Measurements from ENCODE around the gene DCBLD2. TPM values are rescaled to one million over a fixed set of nuclear protein-coding genes. Genes with fewer than 3 reads are reported as not detected.

DCBLD2 gene
- total RNA-seq, 1 experiment from 2014 or later, result 70.2 TPM

DNA sequence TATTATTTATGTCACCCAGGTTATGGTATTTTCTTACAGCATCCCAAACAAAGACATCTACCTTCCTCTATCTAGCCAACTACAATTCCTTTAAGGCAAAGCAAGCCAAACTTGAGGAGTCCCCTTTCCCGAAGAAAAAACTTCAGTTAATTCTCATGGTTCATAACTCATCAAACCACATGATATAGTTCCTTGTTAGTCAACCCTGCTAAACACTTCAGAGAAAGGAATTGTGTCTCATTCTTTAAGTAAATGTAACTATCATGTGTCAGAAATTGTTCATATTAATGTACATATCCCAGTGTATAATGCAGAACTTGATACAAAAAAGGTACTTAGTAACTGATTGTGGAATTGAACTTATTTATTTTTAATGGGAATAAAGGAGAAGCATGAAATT is 93.9 kb downstream of the DCBLD2 start:
- H3K4me3 ChIP-seq, result no peak overlapping the region
- peaks cover 85% of the 10 kb centered on the region for H3K36me3 ChIP-seq
- H3K9me3 ChIP-seq (replicated peaks), result no peaks in the 10 kb centered on the region
- DNase-seq (ENCODE audit: low read depth in 1 of 2, low spot score in 2 of 2), result no peak
- no peak overlapping the region for H3K27ac ChIP-seq
- H3K4me1 ChIP-seq (replicated peaks), result no peaks in the 10 kb centered on the region
- no peaks in the 10 kb centered on the region for H3K27me3 ChIP-seq (replicated peaks)

DNA sequence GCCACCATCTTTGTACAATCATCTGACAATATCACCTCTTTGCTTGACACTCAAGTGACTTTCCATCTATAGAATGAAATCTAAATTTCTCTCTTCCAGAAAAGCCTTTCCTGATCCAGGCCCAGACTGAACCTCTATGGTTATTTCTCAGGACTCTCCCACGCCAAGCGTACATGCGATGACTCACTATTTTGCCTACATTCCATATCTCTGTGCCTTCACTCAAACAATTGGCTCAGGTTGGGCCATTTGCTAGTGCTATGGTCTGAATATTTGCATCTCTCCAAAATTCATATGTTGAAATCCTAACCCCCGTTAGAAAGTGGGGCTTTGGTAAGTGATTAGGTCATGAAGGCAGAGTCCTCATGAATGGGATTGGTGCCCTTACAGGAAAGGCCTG is 94.5 kb downstream of the DCBLD2 start:
- H3K9me3 ChIP-seq (replicated peaks), result no peaks in the 10 kb centered on the region
- no peak overlapping the region for H3K4me3 ChIP-seq
- no peaks in the 10 kb centered on the region for H3K27me3 ChIP-seq (replicated peaks)
- DNase-seq (ENCODE audit: low read depth in 1 of 2, low spot score in 2 of 2), result no peak
- H3K27ac ChIP-seq, result no peak overlapping the region
- H3K4me1 ChIP-seq (replicated peaks), result no peaks in the 10 kb centered on the region
- H3K36me3 ChIP-seq, result peaks cover 83% of the 10 kb centered on the region

DNA sequence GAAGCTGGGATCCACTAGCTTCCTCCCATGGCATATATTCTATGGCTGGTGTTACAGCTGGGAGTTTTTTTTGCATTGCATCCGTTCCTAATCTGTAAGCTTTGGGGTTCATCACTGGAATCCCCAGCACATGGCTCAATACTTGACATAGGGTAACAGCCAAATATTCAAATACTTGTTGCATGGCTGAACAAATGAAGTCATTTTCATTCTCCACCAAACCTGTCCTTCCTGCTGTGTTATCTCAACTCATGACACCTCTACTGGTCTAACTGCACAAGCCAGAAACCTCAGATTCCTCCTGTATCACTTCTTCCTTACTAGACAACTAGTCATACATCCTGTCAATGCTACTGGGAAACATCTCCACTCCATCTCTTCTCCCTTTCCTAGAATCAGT is 95.0 kb downstream of the DCBLD2 start:
- Histone ChIP-seq H3K4me3 (no peak overlapping the region), H3K27ac (no peak overlapping the region), H3K4me1 (replicated peaks) (no peaks in the 10 kb centered on the region), H3K27me3 (replicated peaks) (no peaks in the 10 kb centered on the region), H3K36me3 (peaks cover 80% of the 10 kb centered on the region), H3K9me3 (replicated peaks) (no peaks in the 10 kb centered on the region)
- no peak for DNase-seq (ENCODE audit: low read depth in 1 of 2, low spot score in 2 of 2)

DNA sequence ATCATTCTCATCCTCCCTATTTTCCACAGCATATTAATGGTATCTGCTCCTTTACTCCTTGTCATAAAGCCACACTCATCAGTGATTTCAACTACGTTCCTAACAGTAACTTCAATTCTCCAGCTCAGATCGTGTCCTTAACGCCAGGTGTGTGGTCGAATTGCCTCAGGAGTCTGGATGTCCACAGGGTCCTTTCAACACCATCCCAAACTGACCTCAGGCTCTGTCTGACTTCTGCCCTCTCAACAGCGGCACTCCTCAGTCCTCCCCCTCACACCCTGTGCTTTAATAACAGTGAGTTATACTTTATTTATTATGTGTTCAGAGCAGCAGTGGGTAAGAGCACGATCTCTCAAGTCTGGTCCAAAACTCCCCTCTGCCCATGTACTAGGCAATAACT is 95.9 kb downstream of the DCBLD2 start:
- Histone ChIP-seq H3K4me1 (replicated peaks) (no peaks in the 10 kb centered on the region), H3K36me3 (peaks cover 80% of the 10 kb centered on the region), H3K27ac (no peak overlapping the region), H3K4me3 (no peak overlapping the region), H3K27me3 (replicated peaks) (no peaks in the 10 kb centered on the region), H3K9me3 (replicated peaks) (no peaks in the 10 kb centered on the region)
- no peak for DNase-seq (ENCODE audit: low read depth in 1 of 2, low spot score in 2 of 2)

DNA sequence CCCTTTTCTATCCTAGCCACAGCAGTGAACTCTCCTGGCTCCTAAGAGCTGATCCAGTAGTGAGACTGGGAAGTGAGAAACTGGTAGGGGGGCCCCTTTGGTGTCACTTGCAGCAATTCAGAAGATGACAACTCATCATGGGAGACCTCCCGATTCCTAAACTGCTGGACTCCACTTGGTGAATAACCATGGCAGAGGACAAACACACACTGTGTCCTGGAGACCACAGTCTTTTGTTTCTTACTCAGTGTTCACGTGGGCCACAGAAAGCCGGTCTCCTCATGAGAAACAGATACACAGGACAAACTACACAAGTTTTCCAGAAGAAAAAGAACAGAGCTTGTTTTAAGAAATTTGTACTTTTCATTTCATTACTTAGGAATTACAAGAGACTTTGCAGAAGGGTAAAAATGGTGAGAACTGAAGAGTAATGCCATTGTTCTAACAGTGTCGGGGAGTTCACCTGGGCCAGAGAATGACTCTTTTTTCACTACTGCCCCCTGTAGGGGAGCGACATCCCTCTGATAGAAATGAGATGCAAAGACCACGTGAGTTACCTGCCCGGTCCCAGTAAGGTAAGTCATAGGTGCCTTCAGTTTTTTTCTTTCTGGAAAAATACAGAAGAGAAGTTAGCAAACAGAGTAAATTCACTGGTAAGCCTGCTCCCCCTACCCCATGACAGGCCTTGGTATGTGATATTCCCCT is 100.3 kb downstream of the DCBLD2 start:
- no peak overlapping the region for H3K4me3 ChIP-seq
- no peaks in the 10 kb centered on the region for H3K4me1 ChIP-seq (replicated peaks)
- no peaks in the 10 kb centered on the region for H3K9me3 ChIP-seq (replicated peaks)
- DNase-seq (ENCODE audit: low read depth in 1 of 2, low spot score in 2 of 2), result no peak
- H3K27ac ChIP-seq, result no peak overlapping the region
- no peaks in the 10 kb centered on the region for H3K27me3 ChIP-seq (replicated peaks)
- H3K36me3 ChIP-seq, result peaks cover 74% of the 10 kb centered on the region

GRCh38 chr3:98800401-98800800 is 101.1 kb downstream of the DCBLD2 start:
- Histone ChIP-seq H3K4me1 (replicated peaks) (no peaks in the 10 kb centered on the region), H3K4me3 (no peak overlapping the region), H3K9me3 (replicated peaks) (no peaks in the 10 kb centered on the region), H3K27me3 (replicated peaks) (no peaks in the 10 kb centered on the region), H3K27ac (no peak overlapping the region), H3K36me3 (peaks cover 66% of the 10 kb centered on the region)
- no peak for DNase-seq (ENCODE audit: low read depth in 1 of 2, low spot score in 2 of 2)

- H3K9me3 ChIP-seq (replicated peaks), result no peaks in the 10 kb centered on the region
- peaks cover 57% of the 10 kb centered on the region for H3K36me3 ChIP-seq
- H3K27ac ChIP-seq, result no peak overlapping the region
- no peaks in the 10 kb centered on the region for H3K4me1 ChIP-seq (replicated peaks)
- no peak for DNase-seq (ENCODE audit: low read depth in 1 of 2, low spot score in 2 of 2)
- no peaks in the 10 kb centered on the region for H3K27me3 ChIP-seq (replicated peaks)
- no peak overlapping the region for H3K4me3 ChIP-seq
These were observed 102.0 kb downstream of the DCBLD2 start for GRCh38 chr3:98799479-98799878.

- Histone ChIP-seq H3K36me3 (peaks cover 57% of the 10 kb centered on the region), H3K27me3 (replicated peaks) (no peaks in the 10 kb centered on the region), H3K27ac (no peak overlapping the region), H3K4me1 (replicated peaks) (no peaks in the 10 kb centered on the region), H3K9me3 (replicated peaks) (no peaks in the 10 kb centered on the region), H3K4me3 (no peak overlapping the region)
- DNase-seq (ENCODE audit: low read depth in 1 of 2, low spot score in 2 of 2), result no peak
These were observed 102.7 kb downstream of the DCBLD2 start for GRCh38 chr3:98798820-98799219.

GRCh38 chr3:98797905-98798304 is 103.6 kb downstream of the DCBLD2 start:
- DNase-seq (ENCODE audit: low read depth in 1 of 2, low spot score in 2 of 2), result no peak
- Histone ChIP-seq H3K36me3 (peaks cover 52% of the 10 kb centered on the region), H3K27me3 (replicated peaks) (no peaks in the 10 kb centered on the region), H3K4me1 (replicated peaks) (no peaks in the 10 kb centered on the region), H3K27ac (no peak overlapping the region), H3K9me3 (replicated peaks) (no peaks in the 10 kb centered on the region), H3K4me3 (no peak overlapping the region)

DNA sequence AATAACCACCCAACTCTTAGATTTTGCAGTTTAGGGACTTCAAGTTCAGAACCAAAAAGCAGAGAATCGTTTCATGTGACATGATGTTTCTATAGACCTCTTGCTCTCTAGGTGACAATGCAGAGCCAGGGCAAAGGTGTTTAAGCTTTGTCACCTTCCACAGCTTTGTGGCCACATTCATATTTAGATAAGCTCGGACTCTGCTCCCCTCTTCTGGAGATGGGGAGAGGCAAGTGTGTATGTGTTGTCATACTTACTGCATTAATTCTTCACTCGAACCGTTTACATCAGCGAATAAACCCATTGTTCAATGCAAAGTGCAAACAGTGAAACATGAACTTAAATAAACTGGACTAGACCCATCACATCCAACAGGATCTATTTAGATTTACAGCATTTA is 105.2 kb downstream of the DCBLD2 start:
- H3K36me3 ChIP-seq, result peaks cover 42% of the 10 kb centered on the region
- H3K27ac ChIP-seq, result no peak overlapping the region
- DNase-seq (ENCODE audit: low read depth in 1 of 2, low spot score in 2 of 2), result no peak
- no peaks in the 10 kb centered on the region for H3K9me3 ChIP-seq (replicated peaks)
- H3K27me3 ChIP-seq (replicated peaks), result no peaks in the 10 kb centered on the region
- no peak overlapping the region for H3K4me3 ChIP-seq
- no peaks in the 10 kb centered on the region for H3K4me1 ChIP-seq (replicated peaks)

GRCh38 chr3:98793971-98794370 is 107.5 kb downstream of the DCBLD2 start:
- H3K27ac ChIP-seq, result no peak overlapping the region
- H3K9me3 ChIP-seq (replicated peaks), result no peaks in the 10 kb centered on the region
- peaks cover 20% of the 10 kb centered on the region for H3K36me3 ChIP-seq
- no peaks in the 10 kb centered on the region for H3K27me3 ChIP-seq (replicated peaks)
- no peak for DNase-seq (ENCODE audit: low read depth in 1 of 2, low spot score in 2 of 2)
- no peaks in the 10 kb centered on the region for H3K4me1 ChIP-seq (replicated peaks)
- no peak overlapping the region for H3K4me3 ChIP-seq

- H3K27me3 ChIP-seq (replicated peaks), result no peaks in the 10 kb centered on the region
- no peak overlapping the region for H3K27ac ChIP-seq
- no peaks in the 10 kb centered on the region for H3K4me1 ChIP-seq (replicated peaks)
- H3K4me3 ChIP-seq, result no peak overlapping the region
- no peak for DNase-seq (ENCODE audit: low read depth in 1 of 2, low spot score in 2 of 2)
- peaks cover 4% of the 10 kb centered on the region; the same call in 1 of the 2 replicates for H3K36me3 ChIP-seq
- H3K9me3 ChIP-seq (replicated peaks), result no peaks in the 10 kb centered on the region
These were observed 109.9 kb downstream of the DCBLD2 start for GRCh38 chr3:98791341-98792325.

- Histone ChIP-seq H3K27ac (no peak overlapping the region), H3K9me3 (replicated peaks) (no peaks in the 10 kb centered on the region), H3K27me3 (replicated peaks) (no peaks in the 10 kb centered on the region), H3K4me3 (no peak overlapping the region), H3K4me1 (replicated peaks) (no peaks in the 10 kb centered on the region), H3K36me3 (no peaks in the 10 kb centered on the region)
- DNase-seq (ENCODE audit: low read depth in 1 of 2, low spot score in 2 of 2), result no peak
These were observed 112.8 kb downstream of the DCBLD2 start for GRCh38 chr3:98788651-98789050.

- no peaks in the 10 kb centered on the region for H3K27me3 ChIP-seq (replicated peaks)
- no peaks in the 10 kb centered on the region for H3K9me3 ChIP-seq (replicated peaks)
- H3K27ac ChIP-seq, result no peak overlapping the region
- DNase-seq (ENCODE audit: low read depth in 1 of 2, low spot score in 2 of 2), result no peak
- no peaks in the 10 kb centered on the region for H3K4me1 ChIP-seq (replicated peaks)
- H3K36me3 ChIP-seq, result no peaks in the 10 kb centered on the region
- no peak overlapping the region for H3K4me3 ChIP-seq
These were observed 114.3 kb downstream of the DCBLD2 start for GRCh38 chr3:98787181-98787580.

All from SJSA1 (cell line).